Motor neuron (in vitro differentiated cells): ENCODE data around the gene SYT12. TPM values are rescaled to one million over a fixed set of nuclear protein-coding genes. Genes with fewer than 3 reads are reported as not detected.

ENCODE experiments used
- ATAC-seq, 8 experiments: fragments of 200-7000 bp; cut with Tn5 transposase; replicated peaks in 6 of 8; 2 replicates each; pipeline ENCODE4 v1.8.0; 2021; ENCODE audit warnings: mild to moderate bottlenecking in 8 of 8, moderate library complexity in 8 of 8
- H3K27ac ChIP-seq, 2 donors: fragments of 250-450 bp; sonication (Bioruptor Pico); 2 replicates each; pipeline ENCODE4 v1.9.0; 2021; ENCODE audit warnings: antibody characterized with exemption in 2 of 2, mild to moderate bottlenecking in 2 of 2, moderate library complexity in 1 of 2
- H3K4me1 ChIP-seq, 2 donors: fragments of 250-450 bp; sonication (Bioruptor Pico); replicated peaks in 1 of 2; 2 replicates each; pipeline ENCODE4 v1.6.1; 2021; ENCODE audit warnings: antibody characterized with exemption in 2 of 2, mild to moderate bottlenecking in 2 of 2, moderate library complexity in 1 of 2
- H3K4me3 ChIP-seq, 5 donors: fragments of 250-450 bp; sonication (Bioruptor Pico); 2 replicates each; pipeline ENCODE4 v1.9.0; 2021; ENCODE audit warnings: antibody characterized with exemption in 5 of 5, mild to moderate bottlenecking in 5 of 5, moderate library complexity in 4 of 5
- WGBS, 10 experiments: fragments of 450-650 bp; shearing (Covaris generic); methylation state at CpG; one replicate each; pipeline ENCODE4 v1.0.0; 2022; 5-methylcytosine and 5-hydroxymethylcytosine counted together
- in situ Hi-C, 9 experiments: fragments of 400-800 bp; cut with MboI; loops; one replicate each; pipeline ENCODE4 v1.15.0; 2021; ENCODE audit warnings: low sequenced_read_pairs in 9 of 9, low pct_unique_long_range_greater_than_20kb in 2 of 9; ENCODE audit not compliant: unreplicated experiment in 9 of 9
- total RNA-seq, 8 experiments: library from RNA; unstranded; fragments of 300-600 nt; gene quantifications; 2 replicates each; pipeline versions ENCODE4 v1.2.3 to v1.2.4, GENCODE V29; 2022

The SYT12 gene
- total RNA-seq, 8 experiments from 2014 or later: 0.40 to 4.8 (median 2.0) TPM

DNA sequence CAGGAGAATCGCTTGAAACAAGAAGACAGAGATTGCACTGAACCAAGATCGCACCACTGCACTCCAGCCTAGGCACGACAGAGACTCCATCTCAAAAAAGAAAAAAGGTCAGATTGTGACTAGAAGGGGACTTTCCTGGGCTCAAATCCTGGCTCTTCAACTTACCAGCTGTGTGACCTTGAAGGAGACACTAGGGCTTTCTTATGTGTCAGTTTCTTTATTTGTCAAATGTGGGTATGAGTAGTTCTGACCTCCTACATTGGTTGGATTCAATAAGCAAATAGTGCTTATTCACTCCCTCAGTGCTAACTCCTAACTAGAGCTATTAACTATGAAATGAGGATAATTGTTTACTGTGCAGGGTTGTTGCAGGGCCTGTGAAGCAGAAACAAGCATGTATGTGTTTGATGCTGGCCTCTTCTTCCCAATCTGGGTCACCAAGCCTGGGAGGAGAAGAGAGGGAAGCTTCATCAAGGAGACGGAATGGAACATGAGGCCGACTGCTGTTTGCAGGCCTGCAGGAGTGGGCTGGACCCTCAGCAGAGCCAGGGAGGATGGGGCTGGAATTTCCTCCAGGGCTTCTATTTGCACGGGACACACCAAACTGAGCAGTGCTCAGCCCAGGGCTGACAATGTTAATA lies 56.3 kb downstream of the SYT12 start:
- no peak overlapping the region for H3K27ac ChIP-seq
- WGBS, 10 experiments: 14 to 100% (median 81%) methylated on average over 1 to 6 of the region's 6 CpGs; no CpG with 5 or more reads in 2 of the 10 experiments

DNA sequence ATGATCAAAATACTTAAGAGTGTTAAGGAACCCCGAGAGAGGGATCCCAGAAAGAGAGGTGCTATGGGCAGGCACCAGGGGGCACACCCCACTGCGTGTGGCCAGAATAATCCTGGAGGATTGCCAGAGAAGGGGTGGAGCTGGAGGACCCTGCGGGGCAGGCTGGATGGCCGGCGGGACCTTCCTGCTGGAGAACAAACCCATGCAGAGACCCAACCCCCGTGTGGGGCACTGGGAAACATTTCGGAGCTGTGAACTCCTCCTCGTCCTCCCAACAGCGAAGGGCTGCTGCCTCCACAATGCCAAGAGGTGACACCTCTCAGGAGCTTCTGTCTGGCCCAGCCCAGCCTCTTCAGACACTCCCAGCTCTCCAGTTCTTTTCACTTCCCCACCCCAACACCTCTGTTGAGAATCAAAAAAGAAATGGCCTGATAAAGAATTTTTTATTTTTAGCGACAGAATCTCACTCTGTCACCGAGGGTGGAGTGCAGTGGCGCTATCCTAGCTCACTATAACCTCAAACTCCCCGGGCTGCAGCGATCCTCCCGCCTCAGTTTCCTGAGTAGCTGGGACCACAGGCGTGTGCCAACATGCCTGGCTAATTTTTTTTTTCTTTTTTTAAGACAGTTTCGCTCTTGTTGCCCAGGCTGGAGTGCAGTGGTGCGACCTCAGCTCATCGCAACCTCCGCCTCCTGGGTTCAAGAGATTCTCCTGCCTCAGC lies 59.3 kb downstream of the SYT12 start:
- H3K4me3 ChIP-seq: no peak overlapping the region
- in situ Hi-C loops: no loop called here
- peak in 6 of 8 experiments; percentile 20 to 54 (median 39) for ATAC-seq
- no peaks in the 10 kb centered on the region for H3K4me1 ChIP-seq
- no peak overlapping the region for H3K27ac ChIP-seq
- 42 to 73% (median 57%) methylated on average over 2 to 12 of the region's 20 CpGs; no CpG with 5 or more reads in 3 of the 10 experiments for WGBS, 10 experiments

More for the DNA sequence above, 56.3 kb downstream of the SYT12 start:
- H3K4me3 ChIP-seq: no peak overlapping the region
- H3K4me1 ChIP-seq: no peaks in the 10 kb centered on the region
- in situ Hi-C loops: no loop called here
- ATAC-seq: no peak

DNA sequence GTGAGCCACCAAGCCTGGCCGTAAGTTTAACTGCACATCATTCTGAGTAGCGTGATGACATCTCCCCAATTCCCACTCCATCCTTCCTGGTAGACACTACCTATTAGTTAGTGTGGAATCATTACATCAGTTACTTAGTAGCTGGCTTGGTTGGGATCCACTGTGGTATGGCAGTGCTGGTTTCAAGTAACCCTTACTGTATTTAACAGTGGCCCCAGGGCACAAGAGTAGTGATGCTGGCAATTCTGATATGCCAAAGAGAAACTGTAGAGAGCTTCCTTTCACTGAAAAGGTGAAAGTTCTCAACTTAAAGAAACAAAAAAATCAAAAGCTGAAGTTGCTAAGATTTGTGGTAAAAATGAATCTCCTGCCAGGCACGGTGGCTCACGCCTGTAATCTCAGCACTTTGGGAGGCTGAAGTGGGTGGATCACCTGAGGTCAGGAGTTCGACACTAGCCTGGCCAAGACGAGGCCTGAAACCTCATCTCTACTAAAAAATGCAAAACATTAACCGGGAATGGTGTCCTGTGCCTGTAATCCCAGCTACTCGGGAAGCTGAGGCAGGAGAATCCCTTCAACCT lies 60.9 kb downstream of the SYT12 start:
- H3K4me1 ChIP-seq: no peaks in the 10 kb centered on the region
- H3K27ac ChIP-seq: no peak overlapping the region
- in situ Hi-C loops: no loop called here
- no peak for ATAC-seq
- no peak overlapping the region for H3K4me3 ChIP-seq
- 83 to 100% (median 92%) methylated on average over 1 to 5 of the region's 8 CpGs; no CpG with 5 or more reads in 1 of the 10 experiments for WGBS, 10 experiments

DNA sequence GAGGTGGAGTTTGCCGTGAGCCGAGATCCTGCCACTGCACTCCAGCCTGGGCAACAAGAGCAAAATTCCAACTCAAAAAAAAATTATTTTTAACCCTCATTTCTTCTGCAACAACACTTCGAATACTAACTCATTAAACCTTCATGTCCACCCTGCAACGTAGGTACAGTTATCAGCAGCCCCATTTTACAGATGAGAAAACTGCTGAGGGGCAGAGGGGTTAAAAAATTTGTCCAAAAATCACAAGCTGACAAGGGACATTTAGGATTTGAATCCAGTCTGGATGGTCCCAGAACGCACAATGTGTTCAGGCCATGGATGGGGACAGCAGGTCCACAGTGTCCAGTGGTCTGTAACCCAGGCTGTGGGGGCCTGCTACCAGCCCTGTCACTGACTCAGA lies 62.7 kb downstream of the SYT12 start:
- Histone ChIP-seq H3K27ac (no peak overlapping the region), H3K4me1 (no peaks in the 10 kb centered on the region), H3K4me3 (no peak overlapping the region)
- in situ Hi-C loops: no loop called here
- WGBS, 10 experiments: 83 to 100% (median 94%) methylated on average over 1 to 3 of the region's 5 CpGs; no CpG with 5 or more reads in 3 of the 10 experiments
- no peak for ATAC-seq

DNA sequence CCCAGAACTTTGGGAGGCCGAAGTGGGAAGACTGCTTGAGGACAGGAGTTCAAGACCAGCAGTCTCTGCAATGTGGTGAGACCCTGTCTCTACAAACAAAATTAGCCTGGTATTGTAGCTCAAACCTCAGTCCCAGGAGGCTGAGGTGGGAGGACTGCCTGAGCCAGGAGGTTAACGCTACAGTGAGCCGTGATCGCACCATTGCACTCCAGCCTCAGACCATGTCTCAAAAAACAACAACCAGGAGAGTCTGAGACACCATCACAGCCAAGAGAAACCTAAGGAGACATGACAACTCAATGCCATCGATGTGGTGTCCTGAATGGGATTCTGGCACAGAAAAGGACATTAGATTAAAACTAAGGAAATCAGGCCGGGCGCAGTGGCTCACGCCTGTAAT lies 67.8 kb downstream of the SYT12 start:
- Histone ChIP-seq H3K4me3 (no peak overlapping the region), H3K4me1 (no peaks in the 10 kb centered on the region), H3K27ac (no peak overlapping the region)
- 61 to 100% (median 93%) methylated on average over 1 to 5 of the region's 8 CpGs; no CpG with 5 or more reads in 3 of the 10 experiments for WGBS, 10 experiments
- in situ Hi-C loops: no loop called here
- no peak for ATAC-seq

DNA sequence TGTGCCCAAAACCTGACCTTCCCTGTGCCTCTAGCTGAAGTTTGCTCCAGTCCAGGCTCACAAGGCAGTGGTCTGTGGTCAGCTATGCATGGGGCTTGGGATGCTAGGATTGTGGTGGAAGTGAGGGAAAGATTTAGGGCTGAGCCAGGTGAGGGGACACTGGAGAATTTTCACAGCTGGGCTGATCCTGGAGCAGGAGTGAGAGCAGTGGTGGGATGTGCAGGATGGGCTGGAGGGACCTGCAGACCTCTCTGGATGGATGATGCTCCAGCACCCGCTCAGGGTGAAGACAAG lies 72.2 kb downstream of the SYT12 start:
- Histone ChIP-seq H3K4me1 (no peaks in the 10 kb centered on the region), H3K4me3 (no peak overlapping the region), H3K27ac (no peak overlapping the region)
- in situ Hi-C loops: no loop called here
- ATAC-seq: no peak
- 80 to 100% (median 100%) methylated on average over 1 of the region's 1 CpG; no CpG with 5 or more reads in 7 of the 10 experiments for WGBS, 10 experiments

DNA sequence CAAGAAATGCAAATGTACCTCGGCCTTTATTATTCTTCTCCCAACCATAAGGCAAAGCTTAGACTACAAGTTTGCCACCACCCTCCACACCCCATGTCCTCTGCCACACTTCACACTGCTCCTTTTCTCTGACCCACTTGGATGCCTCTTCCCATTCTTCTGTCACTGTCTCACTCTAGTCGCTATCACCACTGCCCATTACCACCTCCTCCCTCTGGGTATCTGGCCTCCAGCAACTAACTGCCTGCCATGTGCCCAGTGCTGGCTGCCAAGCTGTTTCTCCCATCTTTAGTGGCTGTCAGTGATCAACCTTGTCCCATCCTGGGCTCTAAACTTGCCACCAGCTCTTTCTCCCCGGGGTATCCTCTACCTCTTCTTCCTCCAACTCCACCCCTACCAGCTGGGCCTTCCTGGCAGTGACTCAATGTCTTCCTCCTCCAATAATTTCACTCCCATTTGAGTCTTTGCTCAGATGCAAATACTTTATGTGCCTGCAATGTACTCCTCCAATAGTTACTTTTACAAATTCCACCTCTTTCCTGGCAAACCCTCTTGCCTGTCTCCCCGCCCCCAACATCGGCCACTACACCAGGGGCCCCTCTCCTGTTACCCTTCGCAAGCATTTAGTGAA lies 76.0 kb downstream of the SYT12 start:
- peak in 3 of 8 experiments; percentile 63 to 94 (median 75) for ATAC-seq
- in situ Hi-C loops: no loop called here
- Histone ChIP-seq H3K4me3 (no peak overlapping the region), H3K4me1 (no peaks in the 10 kb centered on the region), H3K27ac (no peak overlapping the region)
- WGBS, 10 experiments: 8 to 100% (median 77%) methylated on average over 1 to 4 of the region's 6 CpGs; no CpG with 5 or more reads in 3 of the 10 experiments

DNA sequence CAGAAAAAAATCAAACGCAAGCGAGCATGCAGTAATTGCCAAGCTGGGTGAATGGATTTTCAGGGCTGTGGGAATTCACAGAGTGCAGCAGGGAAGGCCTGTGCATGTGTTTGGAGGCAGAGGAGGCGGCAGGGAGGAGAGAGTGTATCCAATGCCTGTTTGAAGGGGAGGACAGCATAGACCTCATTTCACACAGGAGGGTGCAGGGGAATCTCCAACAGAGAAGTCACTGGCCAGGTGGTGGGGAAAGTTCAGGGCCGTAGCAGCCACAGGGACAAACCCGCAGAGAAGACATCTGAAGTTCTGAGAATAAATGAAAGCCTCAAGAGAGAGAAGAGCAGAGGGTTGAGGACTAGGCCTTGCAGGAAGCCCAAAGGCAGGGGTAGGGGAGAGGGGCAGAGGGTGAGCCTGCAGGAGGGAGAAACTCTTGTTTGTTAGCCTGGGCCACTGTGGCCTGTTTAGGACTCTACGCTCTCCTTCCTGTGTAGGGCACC lies 76.9 kb downstream of the SYT12 start:
- Histone ChIP-seq H3K4me1 (no peaks in the 10 kb centered on the region), H3K27ac (no peak overlapping the region), H3K4me3 (no peak overlapping the region)
- 90 to 100% (median 100%) methylated on average over 1 to 4 of the region's 6 CpGs; no CpG with 5 or more reads in 3 of the 10 experiments for WGBS, 10 experiments
- ATAC-seq: no peak
- in situ Hi-C loops: no loop called here

Other genes with a start within 250 kb of the SYT12 start
- 10 to 100 TPM; 11.4 to 21.6 (median 15.4) TPM for gene RCE1, start 179.7 kb upstream of the SYT12 start, total RNA-seq
- 10 to 100 TPM in 7 of 8 experiments, 1 to 10 TPM in 1; 7.7 to 45.9 (median 34.0) TPM for gene LRFN4, start 166.1 kb upstream of the SYT12 start, total RNA-seq
- gene PC, start 64.8 kb upstream of the SYT12 start, total RNA-seq: 10 to 100 TPM in 7 of 8 experiments, 1 to 10 TPM in 1; 8.7 to 31.9 (median 20.0) TPM
- gene C11orf86, start 47.8 kb upstream of the SYT12 start, total RNA-seq: not detected
- 10 to 100 TPM in 1 of 8 experiments, 1 to 10 TPM in 1, under 1 TPM in 2, not detected in 4; 0.24 to 10.1 (median 1.2) TPM for gene RHOD, start 33.7 kb downstream of the SYT12 start, total RNA-seq
- 10 to 100 TPM; 20.5 to 83.0 (median 33.9) TPM for gene KDM2A, start 96.1 kb downstream of the SYT12 start, total RNA-seq
- 10 to 100 TPM; 13.8 to 40.5 (median 32.6) TPM for gene GRK2, start 243.3 kb downstream of the SYT12 start, total RNA-seq